ENCODE measurements around the gene ETNK2. TPM values are rescaled to one million over a fixed set of nuclear protein-coding genes. Genes with fewer than 3 reads are reported as not detected.
A peak's percentile ranks its signal among the peaks of the same experiment; 100 is the strongest.

ETNK2 gene
- total and polyA plus RNA-seq, 7 donors = 0.62 to 1.7 (median 1.2) TPM

DNA sequence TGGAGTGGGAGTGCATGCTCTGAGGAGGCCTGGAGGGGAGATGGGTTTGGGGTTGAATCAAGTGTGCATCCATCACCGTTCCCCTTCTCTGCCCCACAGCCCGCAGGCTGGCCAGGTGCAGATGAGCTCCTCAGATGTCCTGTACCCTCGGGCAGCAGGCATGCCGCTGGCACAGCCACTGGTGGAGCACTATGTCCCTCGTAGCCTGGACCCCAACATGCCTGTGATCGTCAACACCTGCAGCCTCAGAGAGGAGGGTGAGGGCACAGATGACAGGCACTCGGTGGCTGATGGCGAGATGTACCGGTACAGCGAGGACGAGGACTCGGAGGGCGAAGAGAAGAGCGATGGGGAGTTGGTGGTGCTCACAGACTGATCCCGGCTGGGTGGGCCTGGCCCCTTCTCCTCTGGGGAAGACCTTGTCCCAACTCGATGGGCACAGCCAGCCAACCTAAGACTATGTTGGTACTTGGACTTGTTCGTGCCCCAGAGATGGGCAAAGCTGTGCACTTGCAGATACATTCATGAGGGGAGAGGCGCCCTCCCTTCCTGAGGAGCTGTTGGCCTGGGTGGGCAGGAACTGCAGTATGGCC lies 26.0 kb downstream of the ETNK2 start:
- intact Hi-C loops (cut with DNase I) = loop anchor here in 1 of 2 donors (5.0 kb wide), 1 partner anchor 39 kb away; no protein-coding TSS in a partner anchor
- Histone ChIP-seq H3K4me3 (no peak overlapping the region), H3K9me3 (no peaks in the 10 kb centered on the region), H3K27me3 (ENCODE audit: insufficient read depth in 3 of 3, low read length in 2 of 3) (no peaks in the 10 kb centered on the region), H3K4me1 (peaks cover 21% of the 10 kb centered on the region), H3K36me3 (ENCODE audit: insufficient read depth in 1 of 2, low read depth in 1 of 2) (peaks cover 0 to 56% of the 10 kb centered on the region in 2 donors), H3K27ac (no peak overlapping the region)
- no peak for DNase-seq
- TF ChIP-seq, protein P1, sequence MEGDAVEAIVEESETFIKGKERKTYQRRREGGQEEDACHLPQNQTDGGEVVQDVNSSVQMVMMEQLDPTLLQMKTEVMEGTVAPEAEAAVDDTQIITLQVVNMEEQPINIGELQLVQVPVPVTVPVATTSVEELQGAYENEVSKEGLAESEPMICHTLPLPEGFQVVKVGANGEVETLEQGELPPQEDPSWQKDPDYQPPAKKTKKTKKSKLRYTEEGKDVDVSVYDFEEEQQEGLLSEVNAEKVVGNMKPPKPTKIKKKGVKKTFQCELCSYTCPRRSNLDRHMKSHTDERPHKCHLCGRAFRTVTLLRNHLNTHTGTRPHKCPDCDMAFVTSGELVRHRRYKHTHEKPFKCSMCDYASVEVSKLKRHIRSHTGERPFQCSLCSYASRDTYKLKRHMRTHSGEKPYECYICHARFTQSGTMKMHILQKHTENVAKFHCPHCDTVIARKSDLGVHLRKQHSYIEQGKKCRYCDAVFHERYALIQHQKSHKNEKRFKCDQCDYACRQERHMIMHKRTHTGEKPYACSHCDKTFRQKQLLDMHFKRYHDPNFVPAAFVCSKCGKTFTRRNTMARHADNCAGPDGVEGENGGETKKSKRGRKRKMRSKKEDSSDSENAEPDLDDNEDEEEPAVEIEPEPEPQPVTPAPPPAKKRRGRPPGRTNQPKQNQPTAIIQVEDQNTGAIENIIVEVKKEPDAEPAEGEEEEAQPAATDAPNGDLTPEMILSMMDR (IDR thresholded peaks at IDR 0.05) = no peak
- WGBS, 3 donors = 80 to 90% (median 80%) methylated on average over 18 of the region's 18 CpGs
- no peak for ATAC-seq

DNA sequence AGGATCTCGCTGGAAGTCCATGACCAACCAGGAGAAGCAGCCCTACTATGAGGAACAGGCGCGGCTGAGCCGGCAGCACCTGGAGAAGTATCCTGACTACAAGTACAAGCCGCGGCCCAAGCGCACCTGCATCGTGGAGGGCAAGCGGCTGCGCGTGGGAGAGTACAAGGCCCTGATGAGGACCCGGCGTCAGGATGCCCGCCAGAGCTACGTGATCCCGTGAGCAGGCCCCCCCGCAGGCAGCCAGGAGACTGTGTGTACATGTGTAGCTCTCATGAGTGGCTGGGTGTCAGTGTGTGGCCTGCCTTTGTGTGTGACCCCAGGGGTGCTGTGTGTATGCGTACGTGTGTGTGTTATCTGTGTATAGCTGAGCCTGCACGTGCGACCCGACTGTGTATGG lies 27.2 kb downstream of the ETNK2 start:
- Histone ChIP-seq H3K9me3 (no peaks in the 10 kb centered on the region), H3K4me3 (no peak overlapping the region), H3K27me3 (ENCODE audit: insufficient read depth in 3 of 3, low read length in 2 of 3) (no peaks in the 10 kb centered on the region), H3K27ac (no peak overlapping the region), H3K4me1 (peaks cover 21% of the 10 kb centered on the region), H3K36me3 (ENCODE audit: insufficient read depth in 1 of 2, low read depth in 1 of 2) (peaks cover 0 to 65% of the 10 kb centered on the region in 2 donors)
- intact Hi-C loops (cut with DNase I) = loop anchor here in 1 of 2 donors (5.0 kb wide), 1 partner anchor 37 kb away; no protein-coding TSS in a partner anchor
- TF ChIP-seq, protein P1 (IDR thresholded peaks at IDR 0.05) = no peak
- DNase-seq = no peak
- no peak for ATAC-seq
- WGBS, 3 donors = 91 to 94% (median 93%) methylated on average over 22 of the region's 22 CpGs

DNA sequence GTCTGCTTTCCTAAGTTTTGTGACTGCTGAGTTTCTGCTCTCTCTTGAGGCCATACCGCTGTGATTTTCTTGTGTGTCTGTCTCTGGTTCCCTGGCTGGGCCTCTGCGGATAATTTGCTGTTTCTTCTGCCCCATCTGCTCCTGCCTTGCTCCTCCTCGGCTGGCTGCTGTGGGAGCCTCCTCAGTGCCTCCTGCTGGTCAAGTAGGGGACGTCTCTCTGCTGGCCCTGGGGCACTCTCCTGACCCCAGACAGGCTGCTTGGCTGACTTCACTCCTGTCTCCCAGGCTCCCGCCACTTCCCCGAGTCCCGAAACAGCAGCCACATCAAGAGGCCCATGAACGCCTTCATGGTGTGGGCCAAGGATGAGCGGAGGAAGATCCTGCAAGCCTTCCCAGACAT lies 28.5 kb downstream of the ETNK2 start:
- intact Hi-C loops (cut with DNase I) = no loop called here
- H3K9me3 ChIP-seq = no peaks in the 10 kb centered on the region
- 60 to 85% (median 66%) methylated on average over 9 of the region's 9 CpGs for WGBS, 3 donors
- H3K27me3 ChIP-seq (ENCODE audit: insufficient read depth in 3 of 3, low read length in 2 of 3) = no peaks in the 10 kb centered on the region
- ATAC-seq = no peak
- TF ChIP-seq, protein P1 (IDR thresholded peaks at IDR 0.05) = peak; percentile 7
- H3K4me1 ChIP-seq = peaks cover 12% of the 10 kb centered on the region
- no peak for DNase-seq
- H3K27ac ChIP-seq = no peak overlapping the region
- H3K36me3 ChIP-seq (ENCODE audit: insufficient read depth in 1 of 2, low read depth in 1 of 2) = peaks cover 0 to 78% of the 10 kb centered on the region in 2 donors
- H3K4me3 ChIP-seq = no peak overlapping the region

DNA sequence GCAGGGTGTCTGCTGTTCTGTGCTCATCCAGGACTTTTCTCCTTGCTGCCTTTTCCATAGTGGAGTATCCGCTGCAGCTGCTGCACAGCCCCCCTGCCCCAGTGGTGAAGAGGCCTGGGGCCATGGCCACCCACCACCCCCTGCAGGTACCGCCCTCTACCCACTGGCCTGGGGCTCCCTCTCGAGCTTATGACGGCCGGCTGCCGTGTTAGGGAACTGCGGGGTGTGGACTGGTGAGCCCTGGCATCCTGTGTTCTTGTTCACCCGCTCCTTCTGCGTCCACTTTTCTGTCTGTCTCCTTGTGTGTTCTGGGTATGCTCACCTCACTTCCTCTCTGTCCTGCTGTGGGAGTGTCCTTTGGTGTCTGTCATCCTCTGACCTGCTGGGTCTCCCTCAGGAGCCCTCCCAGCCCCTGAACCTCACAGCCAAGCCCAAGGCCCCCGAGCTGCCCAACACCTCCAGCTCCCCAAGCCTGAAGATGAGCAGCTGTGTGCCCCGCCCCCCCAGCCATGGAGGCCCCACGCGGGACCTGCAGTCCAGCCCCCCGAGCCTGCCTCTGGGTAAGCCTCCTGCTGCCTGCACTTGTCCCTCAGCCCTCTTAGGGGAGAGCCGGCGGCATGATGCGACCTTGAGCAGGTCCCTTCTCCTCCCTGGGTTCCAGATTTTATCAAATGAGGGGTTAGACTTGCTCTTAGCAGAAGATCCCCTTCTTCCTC lies 29.8 kb downstream of the ETNK2 start:
- peaks cover 0 to 91% of the 10 kb centered on the region in 2 donors for H3K36me3 ChIP-seq (ENCODE audit: insufficient read depth in 1 of 2, low read depth in 1 of 2)
- TF ChIP-seq, protein P1 (IDR thresholded peaks at IDR 0.05) = no peak
- no peaks in the 10 kb centered on the region for H3K27me3 ChIP-seq (ENCODE audit: insufficient read depth in 3 of 3, low read length in 2 of 3)
- no peak overlapping the region for H3K27ac ChIP-seq
- H3K9me3 ChIP-seq = no peaks in the 10 kb centered on the region
- H3K4me1 ChIP-seq = peaks cover under 1% of the 10 kb centered on the region
- intact Hi-C loops (cut with DNase I) = no loop called here
- no peak overlapping the region for H3K4me3 ChIP-seq
- no peak for DNase-seq
- 86 to 94% (median 90%) methylated on average over 17 of the region's 17 CpGs for WGBS, 3 donors
- ATAC-seq = no peak
